ENCODE measurements around the gene TSPAN9.

DNA sequence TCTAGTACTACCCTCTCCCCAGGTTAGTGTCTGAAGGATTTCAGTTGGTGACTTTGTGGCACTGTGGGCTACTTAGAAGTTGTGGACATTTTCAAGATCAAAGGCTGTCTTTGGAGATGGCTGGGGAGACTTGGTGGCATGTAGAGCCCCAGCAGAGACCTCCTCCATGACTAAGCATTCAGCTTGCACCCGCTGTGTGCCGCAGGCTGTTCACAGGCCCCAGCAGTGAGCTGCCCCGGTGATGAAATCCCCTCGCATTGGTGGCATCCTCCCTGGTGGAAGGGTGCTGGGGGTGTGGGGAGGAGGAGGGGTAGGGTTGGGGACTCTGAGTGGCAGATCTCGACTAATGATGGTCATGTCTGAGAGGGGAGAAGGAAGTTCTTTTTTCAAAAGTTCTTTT is 173.9 kb downstream of the TSPAN9 start:
- no peak for TF ChIP-seq SMC3 (IDR thresholded peaks at IDR 0.05; ENCODE audit: low read depth, low read length)
- no peak for TF ChIP-seq RAD21 (IDR thresholded peaks at IDR 0.05; ENCODE audit: low read length)
- TF ChIP-seq POLR2A (IDR thresholded peaks at IDR 0.05; ENCODE audit: low read depth, low read length) = no peak
- TF ChIP-seq, protein P1, sequence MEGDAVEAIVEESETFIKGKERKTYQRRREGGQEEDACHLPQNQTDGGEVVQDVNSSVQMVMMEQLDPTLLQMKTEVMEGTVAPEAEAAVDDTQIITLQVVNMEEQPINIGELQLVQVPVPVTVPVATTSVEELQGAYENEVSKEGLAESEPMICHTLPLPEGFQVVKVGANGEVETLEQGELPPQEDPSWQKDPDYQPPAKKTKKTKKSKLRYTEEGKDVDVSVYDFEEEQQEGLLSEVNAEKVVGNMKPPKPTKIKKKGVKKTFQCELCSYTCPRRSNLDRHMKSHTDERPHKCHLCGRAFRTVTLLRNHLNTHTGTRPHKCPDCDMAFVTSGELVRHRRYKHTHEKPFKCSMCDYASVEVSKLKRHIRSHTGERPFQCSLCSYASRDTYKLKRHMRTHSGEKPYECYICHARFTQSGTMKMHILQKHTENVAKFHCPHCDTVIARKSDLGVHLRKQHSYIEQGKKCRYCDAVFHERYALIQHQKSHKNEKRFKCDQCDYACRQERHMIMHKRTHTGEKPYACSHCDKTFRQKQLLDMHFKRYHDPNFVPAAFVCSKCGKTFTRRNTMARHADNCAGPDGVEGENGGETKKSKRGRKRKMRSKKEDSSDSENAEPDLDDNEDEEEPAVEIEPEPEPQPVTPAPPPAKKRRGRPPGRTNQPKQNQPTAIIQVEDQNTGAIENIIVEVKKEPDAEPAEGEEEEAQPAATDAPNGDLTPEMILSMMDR (conservative IDR thresholded peaks at IDR 0.05; ENCODE audit: low read depth, low read length) = no peak
- no peak for TF ChIP-seq MAZ (IDR thresholded peaks at IDR 0.05; ENCODE audit: borderline replicate concordance, low read depth, low read length)
- TF ChIP-seq, protein P2, sequence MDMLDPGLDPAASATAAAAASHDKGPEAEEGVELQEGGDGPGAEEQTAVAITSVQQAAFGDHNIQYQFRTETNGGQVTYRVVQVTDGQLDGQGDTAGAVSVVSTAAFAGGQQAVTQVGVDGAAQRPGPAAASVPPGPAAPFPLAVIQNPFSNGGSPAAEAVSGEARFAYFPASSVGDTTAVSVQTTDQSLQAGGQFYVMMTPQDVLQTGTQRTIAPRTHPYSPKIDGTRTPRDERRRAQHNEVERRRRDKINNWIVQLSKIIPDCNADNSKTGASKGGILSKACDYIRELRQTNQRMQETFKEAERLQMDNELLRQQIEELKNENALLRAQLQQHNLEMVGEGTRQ (IDR thresholded peaks at IDR 0.05; ENCODE audit: low read depth, low read length) = no peak
